LNCaP clone FGC (cell line): Measurements from ENCODE around the gene CHCHD6.

Experiments used
- DNase-seq: peaks from one replicate; pipeline ENCODE4 v3.0.0-alpha.2; 2011; ENCODE audit warnings: low read depth
- H3K4me3 ChIP-seq: 2 replicates; pipeline ENCODE4 v1.5.1; 2011; ENCODE audit warnings: mild to moderate bottlenecking, low read depth, low read length, control low read depth
- TF ChIP-seq, protein P1 (sequence below): IDR thresholded peaks from 2 replicates; pipeline ENCODE4 v1.5.1; 2012; ENCODE audit warnings: mild to moderate bottlenecking; ENCODE audit not compliant: control insufficient read depth, insufficient read depth; ENCODE audit errors: extremely low read depth

The CHCHD6 gene

DNA sequence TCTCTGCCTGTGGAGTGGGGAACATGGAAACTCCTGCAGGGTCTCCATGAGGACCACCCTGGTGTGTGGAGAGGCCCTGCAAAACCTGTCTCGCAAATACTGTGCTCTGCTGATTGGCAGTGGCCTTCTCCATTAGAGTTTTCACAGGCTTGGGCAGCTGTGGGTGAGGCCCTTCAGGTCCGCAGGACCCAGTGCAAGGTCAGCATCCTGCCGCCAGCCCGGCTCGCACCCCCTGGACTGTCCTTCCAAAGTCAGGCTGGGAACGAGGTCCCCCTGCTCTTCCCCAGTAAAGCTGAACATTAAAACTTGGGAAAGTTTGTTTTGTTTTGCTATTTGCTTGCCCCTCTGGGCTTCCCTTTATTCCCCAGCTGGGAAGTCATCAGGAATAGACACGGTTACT, 193.9 kb downstream of the CHCHD6 start:
- no peak for DNase-seq
- H3K4me3 ChIP-seq, result no peak overlapping the region
- TF ChIP-seq, protein P1, sequence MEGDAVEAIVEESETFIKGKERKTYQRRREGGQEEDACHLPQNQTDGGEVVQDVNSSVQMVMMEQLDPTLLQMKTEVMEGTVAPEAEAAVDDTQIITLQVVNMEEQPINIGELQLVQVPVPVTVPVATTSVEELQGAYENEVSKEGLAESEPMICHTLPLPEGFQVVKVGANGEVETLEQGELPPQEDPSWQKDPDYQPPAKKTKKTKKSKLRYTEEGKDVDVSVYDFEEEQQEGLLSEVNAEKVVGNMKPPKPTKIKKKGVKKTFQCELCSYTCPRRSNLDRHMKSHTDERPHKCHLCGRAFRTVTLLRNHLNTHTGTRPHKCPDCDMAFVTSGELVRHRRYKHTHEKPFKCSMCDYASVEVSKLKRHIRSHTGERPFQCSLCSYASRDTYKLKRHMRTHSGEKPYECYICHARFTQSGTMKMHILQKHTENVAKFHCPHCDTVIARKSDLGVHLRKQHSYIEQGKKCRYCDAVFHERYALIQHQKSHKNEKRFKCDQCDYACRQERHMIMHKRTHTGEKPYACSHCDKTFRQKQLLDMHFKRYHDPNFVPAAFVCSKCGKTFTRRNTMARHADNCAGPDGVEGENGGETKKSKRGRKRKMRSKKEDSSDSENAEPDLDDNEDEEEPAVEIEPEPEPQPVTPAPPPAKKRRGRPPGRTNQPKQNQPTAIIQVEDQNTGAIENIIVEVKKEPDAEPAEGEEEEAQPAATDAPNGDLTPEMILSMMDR, result no peak

DNA sequence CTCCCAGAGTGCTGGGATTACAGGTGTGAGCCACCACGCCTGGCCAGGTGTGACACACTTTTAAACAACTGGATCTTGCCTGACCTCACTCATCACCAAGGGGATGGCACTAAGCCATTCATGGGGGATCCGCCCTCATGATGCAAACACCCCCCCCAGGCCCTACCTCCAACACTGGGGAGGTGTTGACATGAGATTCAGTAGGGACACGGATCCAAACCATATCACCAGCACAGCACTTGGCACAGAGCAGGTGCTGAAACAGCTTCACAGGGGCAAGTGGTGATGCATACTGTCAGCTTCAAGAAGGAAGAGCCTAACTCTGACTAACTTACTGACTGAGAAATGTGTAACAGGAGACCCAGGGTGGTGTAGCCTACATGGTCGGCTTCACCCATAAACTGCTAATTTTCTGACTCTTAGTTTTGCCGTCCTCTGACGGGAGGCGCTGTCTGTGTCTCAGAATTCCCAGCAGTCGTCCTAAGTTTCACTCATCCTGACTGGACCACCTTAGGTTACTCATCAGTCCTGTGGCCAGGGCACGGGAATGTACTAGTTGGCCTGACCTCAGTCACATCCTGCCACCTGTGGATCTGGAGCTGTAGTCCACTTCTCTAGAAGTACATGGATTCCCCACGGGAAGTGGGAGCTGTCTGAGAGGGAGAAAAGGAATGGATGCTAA, 197.0 kb downstream of the CHCHD6 start:
- TF ChIP-seq, protein P1, result no peak
- H3K4me3 ChIP-seq, result no peak overlapping the region
- DNase-seq, result no peak

DNA sequence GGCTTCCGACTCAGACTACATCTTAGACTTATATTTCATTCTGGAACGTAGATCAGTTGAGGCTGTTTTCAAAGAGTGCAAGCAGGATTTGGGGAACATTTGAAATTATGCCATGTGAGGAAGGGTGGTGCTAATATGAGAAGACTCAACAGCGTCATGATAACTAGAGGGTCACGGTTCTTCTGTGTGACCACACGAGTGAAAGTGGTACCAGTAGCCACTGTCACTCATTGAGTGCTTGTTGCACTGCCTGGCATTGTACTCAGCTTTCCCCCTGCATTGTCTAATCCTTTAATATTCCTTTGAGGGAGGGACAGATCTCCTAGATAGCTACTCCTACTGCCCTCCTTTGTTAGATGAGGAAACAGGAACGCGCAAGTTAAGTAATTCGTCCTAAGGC, 197.6 kb downstream of the CHCHD6 start:
- no peak for DNase-seq
- H3K4me3 ChIP-seq, result no peak overlapping the region
- TF ChIP-seq, protein P1, result no peak

DNA sequence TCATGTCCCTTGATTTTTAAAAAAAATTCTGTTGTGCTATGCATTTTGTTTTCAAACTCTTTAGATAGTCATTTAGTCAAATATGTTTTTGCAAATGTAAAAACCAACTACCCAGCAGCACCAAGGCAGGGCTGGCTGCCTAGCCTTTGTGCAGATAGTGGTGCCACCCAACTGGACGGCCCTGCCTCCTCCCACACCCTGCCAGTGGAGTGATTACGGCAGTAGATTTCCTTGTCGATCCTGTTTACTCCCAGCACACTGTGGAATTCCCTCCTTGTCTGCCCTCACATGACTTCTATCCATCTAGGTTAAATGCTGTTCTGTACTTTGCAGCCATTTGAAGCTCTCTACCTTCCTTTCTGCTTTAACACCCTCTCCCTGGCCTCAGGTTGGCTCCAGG, 199.5 kb downstream of the CHCHD6 start:
- TF ChIP-seq, protein P1, result no peak

DNA sequence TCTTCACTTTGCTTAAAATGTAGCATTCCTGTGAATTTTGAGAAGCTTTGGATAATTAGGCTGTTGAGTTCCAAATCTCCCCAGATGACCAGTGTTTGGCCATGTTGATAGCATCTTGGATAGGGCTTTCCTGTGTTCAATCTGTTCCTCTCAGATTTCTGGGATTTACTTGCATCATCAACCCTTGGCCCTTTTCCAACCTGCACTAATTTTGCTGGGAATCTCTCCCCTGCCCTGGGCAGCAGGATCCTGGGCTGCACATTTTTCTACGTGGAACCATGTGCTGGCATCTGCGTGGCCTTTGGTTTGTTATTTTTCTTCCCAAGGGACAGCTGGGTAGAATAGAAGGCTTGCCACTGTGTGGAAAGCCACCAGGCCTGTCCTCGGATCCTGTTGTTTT, 203.5 kb downstream of the CHCHD6 start:
- TF ChIP-seq, protein P1, result no peak
- no peak for DNase-seq
- H3K4me3 ChIP-seq, result no peak overlapping the region

More for the DNA sequence above, 199.5 kb downstream of the CHCHD6 start:
- H3K4me3 ChIP-seq, result no peak overlapping the region
- peak; percentile 46 for DNase-seq

GRCh38 chr3:126908752-126909275, 204.8 kb downstream of the CHCHD6 start:
- TF ChIP-seq, protein P1, result no peak
- DNase-seq, result no peak
- no peak overlapping the region for H3K4me3 ChIP-seq

GRCh38 chr3:126910231-126910630, 206.2 kb downstream of the CHCHD6 start:
- no peak for DNase-seq
- H3K4me3 ChIP-seq, result no peak overlapping the region
- TF ChIP-seq, protein P1, result no peak
